Fibroblast of pulmonary artery (primary cell): Measurements from ENCODE around the gene SYTL3.
A peak's percentile ranks its signal among the peaks of the same experiment; 100 is the strongest.

ENCODE experiments used
- DNase-seq: peaks from one replicate; pipeline ENCODE4 v3.0.0-alpha.2; 2010; ENCODE audit warnings: low read depth
- H3K4me3 ChIP-seq: replicated peaks from 2 replicates; pipeline ENCODE4 v1.5.1; 2011; ENCODE audit warnings: low read depth, mild to moderate bottlenecking, control low read depth, low read length, moderate library complexity
- CTCF ChIP-seq: IDR thresholded peaks from 2 replicates; pipeline ENCODE4 v1.5.1; 2011; ENCODE audit warnings: mild to moderate bottlenecking, control low read depth, low read length, inconsistent platforms; ENCODE audit errors: missing control alignments

SYTL3 gene

GRCh38 chr6:158755636-158756035 lies 105.8 kb downstream of the SYTL3 start:
- TF ChIP-seq CTCF = no peak
- DNase-seq = no peak
- H3K4me3 ChIP-seq = no peak overlapping the region

GRCh38 chr6:158756126-158756525 lies 106.3 kb downstream of the SYTL3 start:
- TF ChIP-seq CTCF = no peak

GRCh38 chr6:158756977-158757752 lies 107.3 kb downstream of the SYTL3 start:
- no peak for TF ChIP-seq CTCF
- no peak for DNase-seq
- H3K4me3 ChIP-seq = no peak overlapping the region

More at GRCh38 chr6:158756126-158756525, 106.3 kb downstream of the SYTL3 start:
- no peak overlapping the region for H3K4me3 ChIP-seq
- no peak for DNase-seq

- no peak for TF ChIP-seq CTCF
Measured at GRCh38 chr6:158757753-158758090, 107.9 kb downstream of the SYTL3 start.

GRCh38 chr6:158758451-158758860 lies 108.6 kb downstream of the SYTL3 start:
- no peak for TF ChIP-seq CTCF
- peak; percentile 15 for DNase-seq
- no peak overlapping the region for H3K4me3 ChIP-seq

More at GRCh38 chr6:158757753-158758090, 107.9 kb downstream of the SYTL3 start:
- no peak for DNase-seq
- H3K4me3 ChIP-seq = no peak overlapping the region

GRCh38 chr6:158758941-158759479 lies 109.2 kb downstream of the SYTL3 start:
- no peak for DNase-seq
- H3K4me3 ChIP-seq = no peak overlapping the region
- TF ChIP-seq CTCF = no peak
